GM12892 (cell line): Measurements from ENCODE around the gene CASKIN1.
"Not testable (repeated sequence)": the region's sequence is repeated elsewhere in the genome, so short reads cannot be mapped to it uniquely, and the experiment has no call there.

Experiments used
- DNase-seq: peaks from one replicate; pipeline ENCODE4 v3.0.0; 2011; ENCODE audit not compliant: insufficient read length
- FAIRE-seq: peaks from 2 replicates; lab custom pipeline; 2011; peaks lifted over from hg19 to GRCh38; lab: Jason Lieb, UNC
- POLR2A ChIP-seq: IDR thresholded peaks from 2 replicates; pipeline ENCODE4 v1.6.1; 2011; ENCODE audit warnings: low read depth, low read length, control low read depth
- POLR2AphosphoS5 ChIP-seq: IDR thresholded peaks from 2 replicates; pipeline ENCODE4 v1.6.1; 2011; ENCODE audit warnings: low read depth, low read length, control low read depth
- TAF1 ChIP-seq: IDR thresholded peaks from 2 replicates; pipeline ENCODE4 v1.6.1; 2011; ENCODE audit warnings: low read depth, mild to moderate bottlenecking, control low read depth, low read length, borderline replicate concordance

Gene CASKIN1

GRCh38 chr16:2207872-2208271, 11.5 kb upstream of the CASKIN1 start:
- TF ChIP-seq POLR2AphosphoS5: no peak
- no peak for TF ChIP-seq TAF1
- no peak for TF ChIP-seq POLR2A
- DNase-seq (no peak), FAIRE-seq (no peak)

- DNase-seq (no peak), FAIRE-seq (no peak)
These were observed 10.5 kb upstream of the CASKIN1 start for GRCh38 chr16:2206780-2207433.

GRCh38 chr16:2206420-2206779, 10.0 kb upstream of the CASKIN1 start:
- no peak for DNase-seq
- peak; percentile 61 for FAIRE-seq
- TF ChIP-seq TAF1: no peak
- no peak for TF ChIP-seq POLR2AphosphoS5
- TF ChIP-seq POLR2A: no peak

More at GRCh38 chr16:2206780-2207433, 10.5 kb upstream of the CASKIN1 start:
- TF ChIP-seq TAF1: no peak

GRCh38 chr16:2205967-2206313, 9.5 kb upstream of the CASKIN1 start:
- FAIRE-seq (no peak), DNase-seq (no peak)
- no peak for TF ChIP-seq TAF1
- no peak for TF ChIP-seq POLR2A
- no peak for TF ChIP-seq POLR2AphosphoS5

- DNase-seq (peak; percentile 100), FAIRE-seq (peak; percentile 98)
These were observed 8.9 kb upstream of the CASKIN1 start, which contains the start of gene MLST8 for GRCh38 chr16:2205104-2205966. Gene MLST8 (plus strand): TSS chr16:2205454. CDS start chr16:2206086, 632 bp downstream.

GRCh38 chr16:2204416-2205103, 8.2 kb upstream of the CASKIN1 start:
- DNase-seq (no peak), FAIRE-seq (peak; percentile 51)
- TF ChIP-seq TAF1 (no peak), POLR2AphosphoS5 (no peak), POLR2A (no peak)

More at GRCh38 chr16:2205104-2205966, 8.9 kb upstream of the CASKIN1 start, which contains the start of gene MLST8:
- TF ChIP-seq POLR2AphosphoS5 (peak; percentile 90), TAF1 (peak; percentile 56), POLR2A (peak; percentile 95)

GRCh38 chr16:2203119-2203688, 6.8 kb upstream of the CASKIN1 start:
- FAIRE-seq, DNase-seq: not testable (repeated sequence)

GRCh38 chr16:2200313-2200712, 3.9 kb upstream of the CASKIN1 start:
- TF ChIP-seq POLR2A: no peak
- no peak for TF ChIP-seq TAF1
- no peak for TF ChIP-seq POLR2AphosphoS5

GRCh38 chr16:2199621-2200139, 3.3 kb upstream of the CASKIN1 start:
- FAIRE-seq (no peak), DNase-seq (no peak)
- TF ChIP-seq POLR2AphosphoS5: no peak
- no peak for TF ChIP-seq TAF1
- TF ChIP-seq POLR2A: no peak

More at GRCh38 chr16:2200313-2200712, 3.9 kb upstream of the CASKIN1 start:
- DNase-seq: no peak
- no peak for FAIRE-seq

GRCh38 chr16:2199095-2199494, 2.7 kb upstream of the CASKIN1 start:
- no peak for DNase-seq
- no peak for TF ChIP-seq POLR2A
- TF ChIP-seq POLR2AphosphoS5: no peak
- TF ChIP-seq TAF1: no peak
- FAIRE-seq: no peak

GRCh38 chr16:2198283-2198682, 1.9 kb upstream of the CASKIN1 start:
- FAIRE-seq (no peak), DNase-seq (no peak)
- no peak for TF ChIP-seq POLR2A
- TF ChIP-seq POLR2AphosphoS5: no peak
- TF ChIP-seq TAF1: no peak
